GM12892 (cell line): ENCODE measurements around the gene ZNHIT1.

ENCODE experiments used
- POLR2AphosphoS5 ChIP-seq: IDR thresholded peaks from 2 replicates; pipeline ENCODE4 v1.6.1; 2011; ENCODE audit warnings: low read depth, low read length, control low read depth
- TAF1 ChIP-seq: IDR thresholded peaks from 2 replicates; pipeline ENCODE4 v1.6.1; 2011; ENCODE audit warnings: low read depth, mild to moderate bottlenecking, control low read depth, low read length, borderline replicate concordance

DNA sequence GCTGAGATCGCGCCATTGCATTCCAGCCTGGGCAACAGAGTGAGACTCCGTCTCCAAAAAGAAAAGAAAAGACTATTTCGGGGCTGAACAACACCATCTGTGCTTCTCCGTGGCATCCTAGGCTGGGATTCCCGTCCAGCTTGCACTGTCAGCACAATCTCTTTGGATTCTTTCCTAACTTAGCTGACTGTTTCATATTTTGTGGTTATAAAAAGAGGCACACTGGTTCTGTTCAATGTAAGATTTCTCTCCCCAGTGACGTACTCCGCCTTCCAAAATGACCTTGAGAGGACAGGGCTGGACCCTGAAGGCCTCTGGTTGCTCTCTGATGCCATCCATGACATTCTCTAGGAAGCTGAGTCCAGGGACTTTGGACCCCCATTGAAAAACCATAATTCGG is 8.8 kb downstream of the ZNHIT1 start:
- no peak for TF ChIP-seq POLR2AphosphoS5
- TF ChIP-seq TAF1: no peak
